ENCODE measurements around the gene DRAP1. TPM values are rescaled to one million over a fixed set of nuclear protein-coding genes. Genes with fewer than 3 reads are reported as not detected.

Gene DRAP1
- total and polyA plus RNA-seq, 9 of the 15 experiments (the other 6 are each of a cell fraction or from before 2014, with no cell fraction given), result 9.6 to 200 (median 92.9) TPM

DNA sequence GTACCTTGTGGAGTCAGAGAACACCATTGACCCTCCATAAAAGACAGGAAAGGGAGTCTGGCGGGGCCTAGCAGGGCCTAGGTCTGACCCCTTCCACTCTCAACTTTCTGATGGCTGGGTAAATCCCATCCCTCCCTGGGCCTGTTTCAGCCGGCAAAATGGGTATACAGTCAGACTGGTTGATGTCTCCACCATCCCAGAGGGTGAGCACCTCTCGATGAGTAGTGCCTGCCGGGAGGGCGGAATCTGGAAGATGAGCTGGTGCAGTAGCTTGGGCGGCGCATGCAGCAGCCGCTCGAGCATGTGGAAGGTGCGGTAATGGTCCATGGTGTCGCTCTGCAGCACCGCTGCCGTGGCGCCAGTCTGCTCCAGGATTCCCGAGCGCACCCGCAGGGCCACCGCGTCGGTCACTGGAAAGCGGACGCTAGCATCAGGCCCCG is 31.5 kb upstream of the DRAP1 start (continued):
- TF ChIP-seq, protein P1, sequence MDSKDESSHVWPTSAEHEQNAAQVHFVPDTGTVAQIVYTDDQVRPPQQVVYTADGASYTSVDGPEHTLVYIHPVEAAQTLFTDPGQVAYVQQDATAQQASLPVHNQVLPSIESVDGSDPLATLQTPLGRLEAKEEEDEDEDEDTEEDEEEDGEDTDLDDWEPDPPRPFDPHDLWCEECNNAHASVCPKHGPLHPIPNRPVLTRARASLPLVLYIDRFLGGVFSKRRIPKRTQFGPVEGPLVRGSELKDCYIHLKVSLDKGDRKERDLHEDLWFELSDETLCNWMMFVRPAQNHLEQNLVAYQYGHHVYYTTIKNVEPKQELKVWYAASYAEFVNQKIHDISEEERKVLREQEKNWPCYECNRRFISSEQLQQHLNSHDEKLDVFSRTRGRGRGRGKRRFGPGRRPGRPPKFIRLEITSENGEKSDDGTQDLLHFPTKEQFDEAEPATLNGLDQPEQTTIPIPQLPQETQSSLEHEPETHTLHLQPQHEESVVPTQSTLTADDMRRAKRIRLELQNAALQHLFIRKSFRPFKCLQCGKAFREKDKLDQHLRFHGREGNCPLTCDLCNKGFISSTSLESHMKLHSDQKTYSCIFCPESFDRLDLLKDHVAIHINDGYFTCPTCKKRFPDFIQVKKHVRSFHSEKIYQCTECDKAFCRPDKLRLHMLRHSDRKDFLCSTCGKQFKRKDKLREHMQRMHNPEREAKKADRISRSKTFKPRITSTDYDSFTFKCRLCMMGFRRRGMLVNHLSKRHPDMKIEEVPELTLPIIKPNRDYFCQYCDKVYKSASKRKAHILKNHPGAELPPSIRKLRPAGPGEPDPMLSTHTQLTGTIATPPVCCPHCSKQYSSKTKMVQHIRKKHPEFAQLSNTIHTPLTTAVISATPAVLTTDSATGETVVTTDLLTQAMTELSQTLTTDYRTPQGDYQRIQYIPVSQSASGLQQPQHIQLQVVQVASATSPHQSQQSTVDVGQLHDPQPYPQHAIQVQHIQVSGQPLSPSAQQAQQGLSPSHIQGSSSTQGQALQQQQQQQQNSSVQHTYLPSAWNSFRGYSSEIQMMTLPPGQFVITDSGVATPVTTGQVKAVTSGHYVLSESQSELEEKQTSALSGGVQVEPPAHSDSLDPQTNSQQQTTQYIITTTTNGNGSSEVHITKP (IDR thresholded peaks at IDR 0.05; ENCODE audit: partially characterized antibody), result no peak

DNA sequence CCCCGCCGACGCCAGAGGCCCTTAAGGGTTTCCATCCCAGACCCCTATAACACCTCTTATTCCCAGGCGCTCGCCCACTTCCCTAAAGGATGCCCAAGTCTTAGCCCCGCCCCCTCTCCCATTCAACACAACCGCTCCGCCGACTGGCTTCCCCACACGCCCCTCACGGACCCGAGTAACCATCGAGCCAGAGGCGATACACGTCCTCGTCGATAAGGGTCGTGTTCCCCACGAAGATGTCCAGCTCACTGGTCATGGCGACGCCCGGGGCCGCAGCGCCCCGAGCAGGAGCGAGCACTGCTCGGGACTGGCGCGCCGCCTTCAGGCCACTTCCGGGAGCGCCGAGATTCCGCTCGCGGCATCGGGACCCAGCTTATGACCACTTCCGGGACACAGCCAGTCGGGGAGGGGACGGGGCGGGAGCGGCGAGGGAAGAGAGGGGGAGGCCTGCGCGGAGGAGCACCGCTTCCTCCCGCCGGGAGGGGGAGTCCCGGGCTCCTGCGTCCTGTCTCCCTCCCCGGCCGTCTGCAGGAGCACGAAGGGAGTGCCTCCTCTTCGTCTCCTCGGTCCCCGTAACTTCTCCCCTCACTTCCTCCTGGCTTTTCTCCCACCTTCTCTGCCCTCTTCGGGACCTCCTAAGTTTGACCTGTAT is 30.9 kb upstream of the DRAP1 start, which contains the start of gene FIBP:
Gene FIBP, minus strand, starts transcription at position 309 of the 652 bp plus-strand sequence. Its CDS starts 53 bp downstream, at position 256.
- WGBS (ENCODE audit: insufficient coverage, low coverage, missing lambda C conversion rate), result under 1% methylated on average over 31 of the region's 57 CpGs
- no TSS peak for BruUV-seq (replicated peaks)
- intact Hi-C loops (cut with micrococcal nuclease), result loop anchor here (1.0 to 5.0 kb wide), 5 partner anchors 25 to 176 kb away; partner anchors contain the start of genes AP5B1, KAT5, MUS81 and SART1
- Histone ChIP-seq H4K20me1 (replicated peaks; ENCODE audit: control insufficient read depth, insufficient read depth, low read length) (peaks cover 11% of the 10 kb centered on the region; the same call in 1 of the 2 replicates), H3K9me1 (ENCODE audit: control insufficient read depth, insufficient read depth, low read length) (no peaks in the 10 kb centered on the region), H2AFZ (ENCODE audit: low read depth, low read length) (peak within 1 kb of the TSS; percentile 85), H3K79me2 (ENCODE audit: control insufficient read depth, insufficient read depth, low read length) (peaks cover 45% of the 10 kb centered on the region), H3K36me3 (ENCODE audit: control insufficient read depth, insufficient read depth, low read length) (peaks cover 53% of the 10 kb centered on the region), H3K27ac (ENCODE audit: extremely low read depth, low read depth, low read length) (peak within 1 kb of the TSS; percentile 85), H3K4me1 (replicated peaks in 1 of 2; ENCODE audit: control insufficient read depth in 2 of 2, insufficient read depth in 2 of 2, low read length in 2 of 2) (peaks cover 28 to 62% of the 10 kb centered on the region in 2 experiments), H3K4me2 (ENCODE audit: insufficient read depth, low read length) (peak within 1 kb of the TSS; percentile 91), H3K9ac (ENCODE audit: insufficient read depth in 1 of 2, low read depth in 2 of 2, low read length in 2 of 2) (peak within 1 kb of the TSS; percentile 86 to 96), H3K27me3 (ENCODE audit: control insufficient read depth in 2 of 2, insufficient read depth in 2 of 2, low read length in 2 of 2) (no peaks in the 10 kb centered on the region), H3K4me3 (peak within 1 kb of the TSS; percentile 69), H3K9me3 (replicated peaks; ENCODE audit: control insufficient read depth, insufficient read depth, low read depth, low read length) (no peaks in the 10 kb centered on the region)
- ChIA-PET CTCF (ENCODE audit: low intra/inter-chr PET ratio) (interaction anchor here (0.5 to 3.3 kb wide), 11 partner anchors 10 to 334 kb away, joined by 3 to 40 read pairs (median 3); partner anchors contain the start of genes C11orf68, DRAP1, KAT5 and MUS81), POLR2A (interaction anchor here (0.6 to 14.4 kb wide), 22 partner anchors 8 to 312 kb away, joined by 3 to 147 read pairs (median 4); partner anchors contain the start of genes CFL1, CTSW, FOSL1 and MUS81)
- FAIRE-seq, result peak; percentile 88
- peak; percentile 67 for ATAC-seq
- in situ Hi-C loops (cut with MboI), result no loop called here
- DNase-seq (ENCODE audit: extremely low read depth in 1 of 4, low spot score in 3 of 4), result peak; percentile 94 to 99 (median 96)
- TF ChIP-seq SMAD2 (IDR thresholded peaks at IDR 0.05; ENCODE audit: low read depth, low read length) (no peak), ZNF165 (CRISPR knock-in tag; IDR thresholded peaks at IDR 0.05; ENCODE audit: borderline replicate concordance) (no peak), BACH1 (tag; IDR thresholded peaks at IDR 0.05) (no peak), ZC3H8 (IDR thresholded peaks at IDR 0.05) (no peak), NRF1 (conservative IDR thresholded peaks at IDR 0.05 in 1 of 2, IDR thresholded peaks at IDR 0.05 in 1 of 2) (no peak), EP400 (IDR thresholded peaks at IDR 0.05) (peak; percentile 92), ILF3 (IDR thresholded peaks at IDR 0.05; ENCODE audit: borderline replicate concordance) (no peak; the same call in 1 of the 2 replicates), TCF7L2 (IDR thresholded peaks at IDR 0.05; ENCODE audit: low read depth, low read length) (no peak), KLF1 (tag; IDR thresholded peaks at IDR 0.05) (no peak), JUNB (CRISPR knock-in tag; conservative IDR thresholded peaks at IDR 0.05) (no peak), ZNF444 (CRISPR knock-in tag; IDR thresholded peaks at IDR 0.05) (no peak)
- TF ChIP-seq, protein P2, sequence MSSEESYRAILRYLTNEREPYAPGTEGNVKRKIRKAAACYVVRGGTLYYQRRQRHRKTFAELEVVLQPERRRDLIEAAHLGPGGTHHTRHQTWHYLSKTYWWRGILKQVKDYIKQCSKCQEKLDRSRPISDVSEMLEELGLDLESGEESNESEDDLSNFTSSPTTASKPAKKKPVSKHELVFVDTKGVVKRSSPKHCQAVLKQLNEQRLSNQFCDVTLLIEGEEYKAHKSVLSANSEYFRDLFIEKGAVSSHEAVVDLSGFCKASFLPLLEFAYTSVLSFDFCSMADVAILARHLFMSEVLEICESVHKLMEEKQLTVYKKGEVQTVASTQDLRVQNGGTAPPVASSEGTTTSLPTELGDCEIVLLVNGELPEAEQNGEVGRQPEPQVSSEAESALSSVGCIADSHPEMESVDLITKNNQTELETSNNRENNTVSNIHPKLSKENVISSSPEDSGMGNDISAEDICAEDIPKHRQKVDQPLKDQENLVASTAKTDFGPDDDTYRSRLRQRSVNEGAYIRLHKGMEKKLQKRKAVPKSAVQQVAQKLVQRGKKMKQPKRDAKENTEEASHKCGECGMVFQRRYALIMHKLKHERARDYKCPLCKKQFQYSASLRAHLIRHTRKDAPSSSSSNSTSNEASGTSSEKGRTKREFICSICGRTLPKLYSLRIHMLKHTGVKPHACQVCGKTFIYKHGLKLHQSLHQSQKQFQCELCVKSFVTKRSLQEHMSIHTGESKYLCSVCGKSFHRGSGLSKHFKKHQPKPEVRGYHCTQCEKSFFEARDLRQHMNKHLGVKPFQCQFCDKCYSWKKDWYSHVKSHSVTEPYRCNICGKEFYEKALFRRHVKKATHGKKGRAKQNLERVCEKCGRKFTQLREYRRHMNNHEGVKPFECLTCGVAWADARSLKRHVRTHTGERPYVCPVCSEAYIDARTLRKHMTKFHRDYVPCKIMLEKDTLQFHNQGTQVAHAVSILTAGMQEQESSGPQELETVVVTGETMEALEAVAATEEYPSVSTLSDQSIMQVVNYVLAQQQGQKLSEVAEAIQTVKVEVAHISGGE (CRISPR knock-in tag; IDR thresholded peaks at IDR 0.05), result peak; percentile 71 to 95 (median 79); a peak in 5 of 6 replicates
